Upper lobe of left lung (tissue), 6 donors: ENCODE data around the gene TAF1B. TPM values are rescaled to one million over a fixed set of nuclear protein-coding genes. Genes with fewer than 3 reads are reported as not detected.

Source experiments
- ATAC-seq, 2 donors: fragments of 200-7000 bp; cut with Tn5 transposase; one replicate each; pipeline ENCODE4 v1.9.1; 2022; ENCODE audit warnings: mild to moderate bottlenecking in 2 of 2, moderate library complexity in 2 of 2; ENCODE audit not compliant: low FRiP score in 2 of 2
- DNase-seq, 2 donors: peaks; one replicate each; pipeline ENCODE4 v3.0.0-alpha.2; 2019 to 2020
- H3K27ac ChIP-seq, 4 donors: fragments of 200-600 bp; sonication (generic); one replicate each; pipeline ENCODE4 v1.5.1; 2016 to 2019
- H3K27me3 ChIP-seq, 4 donors: fragments of 200-600 bp; sonication (generic); one replicate each; pipeline ENCODE4 v1.5.1; 2017 to 2019
- H3K36me3 ChIP-seq, 4 donors: fragments of 200-600 bp; sonication (generic); one replicate each; pipeline ENCODE4 v1.5.1; 2016 to 2019
- H3K4me1 ChIP-seq, 4 donors: fragments of 200-600 bp; sonication (generic); one replicate each; pipeline ENCODE4 v1.5.1; 2018 to 2019
- H3K4me3 ChIP-seq, 4 donors: fragments of 200-600 bp; sonication (generic); one replicate each; pipeline ENCODE4 v1.5.1; 2017 to 2019; ENCODE audit warnings: mild to moderate bottlenecking in 2 of 4, moderate library complexity in 1 of 4
- H3K9me3 ChIP-seq, 4 donors: fragments of 200-600 bp; sonication (generic); one replicate each; pipeline ENCODE4 v1.5.1; 2018 to 2019
- EP300 ChIP-seq, 4 donors: sonication (generic); formaldehyde crosslinking; IDR thresholded peaks; one replicate each; pipeline ENCODE4 v1.5.1; 2017; ENCODE audit warnings: antibody characterized with exemption in 4 of 4, control low read depth in 2 of 4
- POLR2A ChIP-seq, 4 donors: fragments of 450-650 bp; IDR thresholded peaks; one replicate each; pipeline ENCODE4 v1.5.1; 2016 to 2017; ENCODE audit warnings: antibody characterized with exemption in 4 of 4, mild to moderate bottlenecking in 2 of 4
- POLR2AphosphoS5 ChIP-seq, 2 donors: sonication (generic); formaldehyde crosslinking; IDR thresholded peaks; one replicate each; pipeline ENCODE4 v1.5.1; 2017; ENCODE audit warnings: antibody characterized with exemption in 2 of 2
- WGBS, 2 donors: methylation state at CpG; one replicate each; pipeline ENCODE4 v1.1.5; 2017 to 2018; 5-methylcytosine and 5-hydroxymethylcytosine counted together
- total RNA-seq, 6 donors: library from RNA; depleted of rRNA in 4 of 6; stranded (reverse); fragments of >200 nt in 4 of 6; gene quantifications; one replicate each; pipeline versions ENCODE4 v1.1.0 to v1.2.1, GENCODE V29; 2016 to 2021
- TF ChIP-seq, protein P1 (sequence below), 6 experiments: fragments of 450-650 bp in 4 of 6; fragments of 200-600 bp in 2 of 6; sonication (generic) in 2 of 6; IDR thresholded peaks; one replicate each; pipeline ENCODE4 v1.5.1; 2016 to 2019; ENCODE audit warnings: antibody characterized with exemption in 6 of 6
- donor health status: DM: no; HTN: no; CAD: no; lungs with moderate emphysema.
- donor health status: DM: no; HTN: yes; CAD: no; lungs with severe emphysema.

The TAF1B gene
- total RNA-seq, 6 donors from 2014 or later: 8.5 to 24.3 (median 16.7) TPM

GRCh38 chr2:9838391-9838790 lies 4.9 kb upstream of the TAF1B start:
- H3K36me3 ChIP-seq: no peaks in the 10 kb centered on the region
- TF ChIP-seq POLR2A (IDR thresholded peaks at IDR 0.05) (no peak), EP300 (IDR thresholded peaks at IDR 0.05) (no peak), POLR2AphosphoS5 (IDR thresholded peaks at IDR 0.05) (no peak)
- TF ChIP-seq, protein P1, sequence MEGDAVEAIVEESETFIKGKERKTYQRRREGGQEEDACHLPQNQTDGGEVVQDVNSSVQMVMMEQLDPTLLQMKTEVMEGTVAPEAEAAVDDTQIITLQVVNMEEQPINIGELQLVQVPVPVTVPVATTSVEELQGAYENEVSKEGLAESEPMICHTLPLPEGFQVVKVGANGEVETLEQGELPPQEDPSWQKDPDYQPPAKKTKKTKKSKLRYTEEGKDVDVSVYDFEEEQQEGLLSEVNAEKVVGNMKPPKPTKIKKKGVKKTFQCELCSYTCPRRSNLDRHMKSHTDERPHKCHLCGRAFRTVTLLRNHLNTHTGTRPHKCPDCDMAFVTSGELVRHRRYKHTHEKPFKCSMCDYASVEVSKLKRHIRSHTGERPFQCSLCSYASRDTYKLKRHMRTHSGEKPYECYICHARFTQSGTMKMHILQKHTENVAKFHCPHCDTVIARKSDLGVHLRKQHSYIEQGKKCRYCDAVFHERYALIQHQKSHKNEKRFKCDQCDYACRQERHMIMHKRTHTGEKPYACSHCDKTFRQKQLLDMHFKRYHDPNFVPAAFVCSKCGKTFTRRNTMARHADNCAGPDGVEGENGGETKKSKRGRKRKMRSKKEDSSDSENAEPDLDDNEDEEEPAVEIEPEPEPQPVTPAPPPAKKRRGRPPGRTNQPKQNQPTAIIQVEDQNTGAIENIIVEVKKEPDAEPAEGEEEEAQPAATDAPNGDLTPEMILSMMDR (IDR thresholded peaks at IDR 0.05): no peak
- peaks cover 0 to 10% (median 4%) of the 10 kb centered on the region in 4 donors for H3K4me1 ChIP-seq
- DNase-seq (no peak), ATAC-seq (no peak)
- H3K9me3 ChIP-seq: no peaks in the 10 kb centered on the region
- H3K4me3 ChIP-seq: no peak overlapping the region
- no peak overlapping the region for H3K27ac ChIP-seq
- H3K27me3 ChIP-seq: no peaks in the 10 kb centered on the region

- DNase-seq (no peak), ATAC-seq (no peak)
- TF ChIP-seq POLR2A (IDR thresholded peaks at IDR 0.05) (no peak), EP300 (IDR thresholded peaks at IDR 0.05) (no peak), POLR2AphosphoS5 (IDR thresholded peaks at IDR 0.05) (no peak)
- TF ChIP-seq, protein P1 (IDR thresholded peaks at IDR 0.05): no peak
- H3K27ac ChIP-seq: peak overlapping the region; percentile 85 to 90 (median 88)
- peaks cover 12 to 35% (median 23%) of the 10 kb centered on the region in 4 donors for H3K4me1 ChIP-seq
- H3K36me3 ChIP-seq: peaks cover 0 to 6% (median 0%) of the 10 kb centered on the region in 4 donors
- H3K27me3 ChIP-seq: no peaks in the 10 kb centered on the region
- no peaks in the 10 kb centered on the region for H3K9me3 ChIP-seq
- WGBS, 2 donors: 25 to 28% methylated on average over 21 of the region's 21 CpGs
- H3K4me3 ChIP-seq: peak overlapping the region; percentile 63 to 75 (median 69)
Measured at GRCh38 chr2:9842487-9843228, 616 bp upstream of the TAF1B start.

- ATAC-seq: no peak
- Histone ChIP-seq H3K27me3 (no peaks in the 10 kb centered on the region), H3K36me3 (peaks cover 0 to 6% (median 0%) of the 10 kb centered on the region in 4 donors), H3K4me1 (peaks cover 12 to 35% (median 23%) of the 10 kb centered on the region in 4 donors), H3K27ac (peak overlapping the region; percentile 85 to 90 (median 88)), H3K4me3 (peak overlapping the region; percentile 63 to 75 (median 69)), H3K9me3 (no peaks in the 10 kb centered on the region)
- TF ChIP-seq EP300 (IDR thresholded peaks at IDR 0.05) (no peak), POLR2A (IDR thresholded peaks at IDR 0.05) (no peak), POLR2AphosphoS5 (IDR thresholded peaks at IDR 0.05) (no peak)
- TF ChIP-seq, protein P1 (IDR thresholded peaks at IDR 0.05): no peak
- 29 to 31% methylated on average over 15 of the region's 15 CpGs for WGBS, 2 donors
- DNase-seq: no peak
Measured at GRCh38 chr2:9844036-9844483, 786 bp downstream of the TAF1B start.

GRCh38 chr2:9844576-9844975 lies 1.3 kb downstream of the TAF1B start:
- Histone ChIP-seq H3K36me3 (peaks cover 0 to 11% (median 0%) of the 10 kb centered on the region in 4 donors), H3K27ac (peak overlapping the region in 1 of 4 donors; percentile 88), H3K9me3 (no peaks in the 10 kb centered on the region), H3K4me3 (peak overlapping the region; percentile 63 to 75 (median 69)), H3K4me1 (peaks cover 12 to 35% (median 23%) of the 10 kb centered on the region in 4 donors), H3K27me3 (no peaks in the 10 kb centered on the region)
- ATAC-seq (no peak), DNase-seq (no peak)
- 26 to 31% methylated on average over 5 of the region's 5 CpGs for WGBS, 2 donors
- TF ChIP-seq EP300 (IDR thresholded peaks at IDR 0.05) (no peak), POLR2AphosphoS5 (IDR thresholded peaks at IDR 0.05) (no peak), POLR2A (IDR thresholded peaks at IDR 0.05) (no peak)
- TF ChIP-seq, protein P1 (IDR thresholded peaks at IDR 0.05): no peak
